Kidney (tissue), 14 donors: ENCODE measurements around the gene C10orf143. TPM values are rescaled to one million over a fixed set of nuclear protein-coding genes. Genes with fewer than 3 reads are reported as not detected.

Source experiments
- DNase-seq, 5 donors: peaks; one replicate each; pipeline ENCODE4 v3.0.0-alpha.2; 2013 to 2020
- FAIRE-seq: peaks from 2 replicates; lab custom pipeline; 2012; peaks lifted over from hg19 to GRCh38; lab: Jason Lieb, UNC
- H3K27ac ChIP-seq, 2 donors: one replicate each; pipeline ENCODE4 v1.7.0; 2013; ENCODE audit warnings: low read depth in 2 of 2, low read length in 2 of 2, inconsistent platforms in 1 of 2
- H3K27me3 ChIP-seq: one replicate; pipeline ENCODE4 v1.7.1; 2013; ENCODE audit warnings: low read length, inconsistent platforms; ENCODE audit not compliant: control insufficient read depth, insufficient read depth
- H3K36me3 ChIP-seq, 3 donors: one replicate each; pipeline versions ENCODE4 v1.7.0 to v1.7.1; 2013; ENCODE audit warnings: low read length in 3 of 3, control low read depth in 1 of 3, inconsistent platforms in 1 of 3; ENCODE audit not compliant: insufficient read depth in 3 of 3, control insufficient read depth in 2 of 3
- H3K4me1 ChIP-seq, 3 donors: one replicate each; pipeline versions ENCODE4 v1.7.0 to v1.7.1; 2013; ENCODE audit warnings: low read length in 3 of 3, inconsistent platforms in 1 of 3, low read depth in 1 of 3; ENCODE audit not compliant: control insufficient read depth in 2 of 3, insufficient read depth in 2 of 3
- H3K4me3 ChIP-seq, 3 donors: one replicate each; pipeline versions ENCODE4 v1.7.0 to v1.8.1; 2013; ENCODE audit warnings: low read length in 3 of 3, control low read depth in 1 of 3, inconsistent platforms in 1 of 3
- H3K9ac ChIP-seq, 3 donors: one replicate each; pipeline versions ENCODE4 v1.7.0 to v1.7.1; 2013; ENCODE audit warnings: low read length in 3 of 3, control low read depth in 1 of 3, inconsistent platforms in 1 of 3
- H3K9me3 ChIP-seq, 3 donors: one replicate each; pipeline versions ENCODE4 v1.7.0 to v1.7.1; 2013; ENCODE audit warnings: low read length in 3 of 3, control low read depth in 1 of 3, inconsistent platforms in 1 of 3; ENCODE audit not compliant: control insufficient read depth in 2 of 3, insufficient read depth in 1 of 3
- intact Hi-C: fragments of 100-400 bp; cut with DNase I; formaldehyde crosslinking; loops from one replicate; pipeline ENCODE4 v1.11.1; 2022
- polyA plus RNA-seq: library from polyadenylated mRNA; stranded (reverse); fragments of 350-450 nt; fragmentation: Illumina TruSeq; extraction: RNeasy Lipid Tissue Mini Kit (QIAGEN cat#74804); gene quantifications from one replicate; pipeline ENCODE4 v1.2.3, GENCODE V29; 2014; ENCODE audit warnings: low read depth, low replicate concordance; ENCODE audit not compliant: insufficient read depth
- total RNA-seq: library from RNA; stranded (reverse); fragmentation: NEBNext Ultra II Directional; extraction: Animal tissue kit (Norgen Biotek cat#: 25700); gene quantifications from one replicate; pipeline ENCODE4 v1.2.1, GENCODE V29; 2021
- TF ChIP-seq, protein P1 (sequence below): IDR thresholded peaks from 3 replicates; pipeline ENCODE4 v1.5.1; 2012; ENCODE audit warnings: mild to moderate bottlenecking, moderate library complexity, borderline replicate concordance; ENCODE audit not compliant: insufficient read depth; ENCODE audit errors: extremely low read depth
- donor health status: control.
- donor health status: control.
- donor health status: control.
- donor health status: control.
- donor health status: control.
- donor health status: DM: yes; HTN: yes; CAD: no.
- donor health status: Normal renal cell carcinoma (clear cell type).

The C10orf143 gene
- total and polyA plus RNA-seq, 2 donors from 2014 or later, result 6.6 to 9.2 TPM

DNA sequence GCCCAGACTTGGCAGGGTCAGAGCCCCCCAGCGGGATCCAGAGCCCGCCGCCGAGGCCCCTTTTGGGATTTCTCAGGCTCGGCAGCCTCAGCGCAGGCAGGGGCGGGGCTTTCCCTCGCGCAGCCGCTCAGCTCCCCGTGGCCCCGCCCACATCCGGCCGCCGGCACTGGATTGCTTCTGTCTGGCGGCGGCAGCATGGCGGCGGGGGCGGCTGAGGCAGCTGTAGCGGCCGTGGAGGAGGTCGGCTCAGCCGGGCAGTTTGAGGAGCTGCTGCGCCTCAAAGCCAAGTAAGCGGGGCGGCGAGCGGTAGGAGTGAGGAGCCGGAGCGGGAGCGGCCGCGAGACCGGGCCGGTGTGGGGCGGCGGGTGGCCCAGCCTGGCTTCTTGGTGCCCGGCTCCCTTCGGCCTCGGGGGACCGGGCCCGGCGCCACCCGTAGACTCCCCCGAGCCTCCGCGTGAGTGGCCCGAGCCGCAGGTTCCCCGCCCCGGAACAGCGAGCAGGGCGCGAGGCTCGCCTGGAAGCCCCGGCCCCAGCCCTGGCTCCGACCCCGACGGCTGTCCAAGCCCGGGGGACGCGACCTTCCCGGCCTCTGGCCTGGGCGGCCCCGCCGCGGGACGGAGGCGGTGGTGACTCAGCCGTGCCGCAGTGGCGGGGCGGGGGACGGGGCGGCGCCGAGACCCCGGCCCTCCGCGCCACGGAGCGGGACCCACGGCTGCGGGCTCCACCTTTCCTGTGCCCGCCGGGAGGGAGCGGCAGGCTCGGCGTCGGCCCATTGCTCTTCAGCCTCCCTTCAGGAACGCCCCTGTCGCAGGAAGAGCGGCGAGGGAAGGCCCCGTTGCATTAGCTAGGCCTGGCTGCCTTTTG, 25.8 kb upstream of the C10orf143 start, which contains the start of gene GLRX3:
TSS of gene GLRX3 (plus strand) at position 166 of the 864 bp plus-strand sequence. CDS start at position 196, 30 bp downstream.
- Histone ChIP-seq H3K27me3 (no peaks in the 10 kb centered on the region), H3K27ac (peak within 1 kb of the TSS; percentile 57 to 66)
- TF ChIP-seq, protein P1, sequence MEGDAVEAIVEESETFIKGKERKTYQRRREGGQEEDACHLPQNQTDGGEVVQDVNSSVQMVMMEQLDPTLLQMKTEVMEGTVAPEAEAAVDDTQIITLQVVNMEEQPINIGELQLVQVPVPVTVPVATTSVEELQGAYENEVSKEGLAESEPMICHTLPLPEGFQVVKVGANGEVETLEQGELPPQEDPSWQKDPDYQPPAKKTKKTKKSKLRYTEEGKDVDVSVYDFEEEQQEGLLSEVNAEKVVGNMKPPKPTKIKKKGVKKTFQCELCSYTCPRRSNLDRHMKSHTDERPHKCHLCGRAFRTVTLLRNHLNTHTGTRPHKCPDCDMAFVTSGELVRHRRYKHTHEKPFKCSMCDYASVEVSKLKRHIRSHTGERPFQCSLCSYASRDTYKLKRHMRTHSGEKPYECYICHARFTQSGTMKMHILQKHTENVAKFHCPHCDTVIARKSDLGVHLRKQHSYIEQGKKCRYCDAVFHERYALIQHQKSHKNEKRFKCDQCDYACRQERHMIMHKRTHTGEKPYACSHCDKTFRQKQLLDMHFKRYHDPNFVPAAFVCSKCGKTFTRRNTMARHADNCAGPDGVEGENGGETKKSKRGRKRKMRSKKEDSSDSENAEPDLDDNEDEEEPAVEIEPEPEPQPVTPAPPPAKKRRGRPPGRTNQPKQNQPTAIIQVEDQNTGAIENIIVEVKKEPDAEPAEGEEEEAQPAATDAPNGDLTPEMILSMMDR, result no peak

DNA sequence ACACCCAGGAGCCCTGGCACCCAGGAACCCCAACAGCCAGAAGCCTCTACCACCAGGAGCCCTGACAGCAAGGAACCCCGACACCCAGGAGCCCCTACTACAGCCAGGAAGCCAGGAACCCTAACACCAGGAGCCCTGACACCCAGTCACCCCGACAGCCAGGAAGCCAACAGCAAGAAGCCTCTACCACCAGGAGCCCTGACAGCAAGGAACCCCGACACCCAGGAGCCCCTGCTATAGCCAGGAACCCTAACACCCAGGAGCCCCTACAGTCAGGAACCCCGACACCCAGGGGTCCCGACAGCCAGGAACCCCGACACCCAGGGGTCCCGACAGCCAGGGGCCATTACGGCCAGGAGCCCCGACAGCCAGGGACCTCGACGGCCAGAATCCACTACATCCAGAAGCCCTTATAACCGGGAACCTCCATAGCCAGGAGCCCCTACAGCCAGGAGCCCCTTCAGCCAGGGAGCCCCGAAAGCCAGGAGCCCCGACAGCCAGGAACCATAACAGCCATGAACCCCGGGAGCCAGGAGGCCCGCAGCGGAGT, 25.1 kb upstream of the C10orf143 start:
- Histone ChIP-seq H3K9ac (peak overlapping the region in 2 of 3 donors; percentile 74 to 84), H3K27ac (no peak overlapping the region), H3K4me1 (peaks cover 0 to 13% (median 8%) of the 10 kb centered on the region in 3 donors), H3K36me3 (peaks cover 0 to 2% (median 0%) of the 10 kb centered on the region in 3 donors), H3K27me3 (no peaks in the 10 kb centered on the region), H3K4me3 (peak overlapping the region in 2 of 3 donors; percentile 9 to 76), H3K9me3 (no peaks in the 10 kb centered on the region)
- intact Hi-C loops, result no loop called here
- TF ChIP-seq, protein P1, result no peak
- FAIRE-seq, result no peak
- no peak for DNase-seq

More for the DNA sequence above, 25.8 kb upstream of the C10orf143 start, which contains the start of gene GLRX3:
- peak within 1 kb of the TSS; percentile 68 to 84 (median 74) for H3K9ac ChIP-seq
- H3K4me1 ChIP-seq, result peaks cover 0 to 13% (median 8%) of the 10 kb centered on the region in 3 donors
- H3K4me3 ChIP-seq, result peak within 1 kb of the TSS; percentile 75 to 78 (median 76)
- DNase-seq, result peak; percentile 89 to 96 (median 94)
- intact Hi-C loops, result no loop called here
- no peaks in the 10 kb centered on the region for H3K9me3 ChIP-seq
- FAIRE-seq, result no peak
- peaks cover 0 to 2% (median 0%) of the 10 kb centered on the region in 3 donors for H3K36me3 ChIP-seq

DNA sequence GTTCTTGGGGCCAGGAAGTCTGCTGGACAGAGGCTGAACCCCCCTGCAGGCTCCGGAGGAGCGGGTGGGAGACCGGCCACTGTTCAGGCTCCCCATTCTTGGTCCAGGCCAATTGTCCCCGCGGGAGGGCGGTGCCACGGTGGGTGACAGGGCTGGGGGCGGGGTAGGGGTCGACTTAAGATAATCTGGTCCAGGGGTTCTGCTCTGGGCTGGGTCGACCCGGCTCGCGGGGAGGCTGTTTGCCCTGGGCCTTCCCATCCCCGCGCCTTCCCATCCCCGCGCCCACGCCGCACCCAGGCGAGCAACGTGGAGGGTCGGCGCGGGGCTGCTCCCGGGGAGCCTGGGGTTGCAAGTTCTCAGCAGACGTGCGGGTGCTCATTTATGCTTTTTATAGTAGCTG, 18.3 kb upstream of the C10orf143 start:
- TF ChIP-seq, protein P1, result no peak
- H3K36me3 ChIP-seq, result no peaks in the 10 kb centered on the region
- intact Hi-C loops, result no loop called here
- H3K27me3 ChIP-seq, result no peaks in the 10 kb centered on the region
- peaks cover 0 to 5% (median 0%) of the 10 kb centered on the region in 3 donors for H3K4me1 ChIP-seq
- DNase-seq, result peak in 1 of 5 donors; percentile 54
- H3K9ac ChIP-seq, result no peak overlapping the region
- H3K4me3 ChIP-seq, result no peak overlapping the region
- no peak for FAIRE-seq
- H3K9me3 ChIP-seq, result no peaks in the 10 kb centered on the region
- H3K27ac ChIP-seq, result no peak overlapping the region
